HG03439 (cell line): ENCODE measurements around the gene SLC23A1.
"Not testable (repeated sequence)": the region's sequence is repeated elsewhere in the genome, so short reads cannot be mapped to it uniquely, and the experiment has no call there.

Experiments
- ATAC-seq: cut with Tn5 transposase; IDR thresholded peaks from one replicate; pipeline ENCODE4 v1.9.1; 2021; ENCODE audit warnings: mild to moderate bottlenecking, moderate library complexity; ENCODE audit not compliant: unreplicated experiment

SLC23A1 gene

GRCh38 chr5:139383275-139383992, at the start of gene SLC23A1:
Gene SLC23A1 (minus strand): TSS chr5:139383297. CDS start chr5:139383253, 44 bp downstream.
- no peak for ATAC-seq

GRCh38 chr5:139431706-139432105, 48.6 kb upstream of the SLC23A1 start:
- ATAC-seq: no peak

- no peak for ATAC-seq
These were observed 46.9 kb upstream of the SLC23A1 start for GRCh38 chr5:139430015-139430414.

- ATAC-seq: no peak
These were observed 43.2 kb upstream of the SLC23A1 start for GRCh38 chr5:139426203-139426885.

- no peak for ATAC-seq
These were observed 42.4 kb upstream of the SLC23A1 start for GRCh38 chr5:139425497-139425896.

GRCh38 chr5:139422307-139422893, 39.3 kb upstream of the SLC23A1 start:
- ATAC-seq: no peak

GRCh38 chr5:139419226-139420192, 36.4 kb upstream of the SLC23A1 start:
- ATAC-seq: no peak

- ATAC-seq: no peak
These were observed 35.7 kb upstream of the SLC23A1 start for GRCh38 chr5:139418793-139419192.

GRCh38 chr5:139417214-139417613, 34.1 kb upstream of the SLC23A1 start:
- ATAC-seq: no peak

GRCh38 chr5:139416651-139417050, 33.6 kb upstream of the SLC23A1 start:
- ATAC-seq: no peak

- ATAC-seq: no peak
These were observed 32.8 kb upstream of the SLC23A1 start for GRCh38 chr5:139415869-139416268.

GRCh38 chr5:139415221-139415861, 32.2 kb upstream of the SLC23A1 start:
- no peak for ATAC-seq

GRCh38 chr5:139414581-139415130, 31.6 kb upstream of the SLC23A1 start:
- no peak for ATAC-seq

- ATAC-seq: no peak
These were observed 30.9 kb upstream of the SLC23A1 start for GRCh38 chr5:139413963-139414362.

GRCh38 chr5:139413153-139413552, 30.1 kb upstream of the SLC23A1 start:
- no peak for ATAC-seq

GRCh38 chr5:139410993-139411828, 28.1 kb upstream of the SLC23A1 start:
- no peak for ATAC-seq

- ATAC-seq: no peak
These were observed 27.3 kb upstream of the SLC23A1 start for GRCh38 chr5:139410121-139410992.

- not testable (repeated sequence) for ATAC-seq
These were observed 26.0 kb upstream of the SLC23A1 start for GRCh38 chr5:139409116-139409515.
